Astrocyte (in vitro differentiated cells and primary cell): Measurements from ENCODE around the gene FBXO10.

Experiments used
- EZH2 ChIP-seq: IDR thresholded peaks from 2 replicates; pipeline ENCODE4 v1.6.1; 2012; ENCODE audit warnings: mild to moderate bottlenecking, low read length, inconsistent platforms; ENCODE audit not compliant: insufficient read depth
- TF ChIP-seq, protein P1 (sequence below): IDR thresholded peaks from 2 replicates; pipeline ENCODE4 v1.5.1; 2011; ENCODE audit warnings: low read depth, mild to moderate bottlenecking, inconsistent platforms, low read length, moderate library complexity; ENCODE audit not compliant: insufficient read depth

DNA sequence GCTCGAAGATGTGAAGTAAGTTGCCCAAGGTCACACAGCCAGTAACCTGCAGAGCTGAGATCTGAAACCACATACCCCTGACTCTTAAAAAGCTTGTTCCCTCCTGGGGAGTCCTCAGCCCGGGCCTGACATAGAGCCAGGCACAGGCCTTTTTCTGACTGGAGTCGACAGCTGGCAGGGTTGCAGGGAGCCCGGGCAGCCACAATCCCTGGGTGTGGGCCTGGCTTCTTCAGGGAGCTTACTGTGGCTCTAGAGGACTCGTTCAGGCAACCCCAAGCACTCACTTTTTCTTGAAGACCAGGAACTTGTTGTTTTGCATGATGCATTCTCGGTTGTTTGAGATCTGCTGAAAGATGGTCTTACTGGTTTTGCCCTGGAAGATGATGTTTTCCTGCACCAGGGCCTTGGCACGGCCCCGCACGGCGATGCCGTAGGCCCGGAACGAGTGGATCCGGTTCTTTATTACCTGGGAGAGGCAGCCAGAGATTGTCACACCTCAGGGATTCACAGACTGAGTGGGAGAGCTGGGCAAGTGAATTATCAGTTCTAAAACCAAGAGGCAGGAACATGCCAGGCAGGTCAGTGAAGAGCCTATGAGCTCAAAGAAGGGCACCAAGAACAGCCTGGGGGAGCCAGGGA is 60.4 kb downstream of the FBXO10 start:
- TF ChIP-seq, protein P1, sequence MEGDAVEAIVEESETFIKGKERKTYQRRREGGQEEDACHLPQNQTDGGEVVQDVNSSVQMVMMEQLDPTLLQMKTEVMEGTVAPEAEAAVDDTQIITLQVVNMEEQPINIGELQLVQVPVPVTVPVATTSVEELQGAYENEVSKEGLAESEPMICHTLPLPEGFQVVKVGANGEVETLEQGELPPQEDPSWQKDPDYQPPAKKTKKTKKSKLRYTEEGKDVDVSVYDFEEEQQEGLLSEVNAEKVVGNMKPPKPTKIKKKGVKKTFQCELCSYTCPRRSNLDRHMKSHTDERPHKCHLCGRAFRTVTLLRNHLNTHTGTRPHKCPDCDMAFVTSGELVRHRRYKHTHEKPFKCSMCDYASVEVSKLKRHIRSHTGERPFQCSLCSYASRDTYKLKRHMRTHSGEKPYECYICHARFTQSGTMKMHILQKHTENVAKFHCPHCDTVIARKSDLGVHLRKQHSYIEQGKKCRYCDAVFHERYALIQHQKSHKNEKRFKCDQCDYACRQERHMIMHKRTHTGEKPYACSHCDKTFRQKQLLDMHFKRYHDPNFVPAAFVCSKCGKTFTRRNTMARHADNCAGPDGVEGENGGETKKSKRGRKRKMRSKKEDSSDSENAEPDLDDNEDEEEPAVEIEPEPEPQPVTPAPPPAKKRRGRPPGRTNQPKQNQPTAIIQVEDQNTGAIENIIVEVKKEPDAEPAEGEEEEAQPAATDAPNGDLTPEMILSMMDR = no peak
- no peak for TF ChIP-seq EZH2
